Activated T-helper 2 cell treated with anti-CD3 and anti-CD28 coated beads, Interferon-gamma antibody, Interleukin-2, Interleukin-4, amounts not matched to agents 10 μg/mL and 5 μg/mL and 100 μg/mL, durations not matched to agents 14 hours and 24 hours and 36 hours (primary cell): ENCODE results near the gene HTRA3. TPM values are rescaled to one million over a fixed set of nuclear protein-coding genes. Genes with fewer than 3 reads are reported as not detected.

Source experiments
- DNase-seq: peaks from one replicate; pipeline ENCODE4 v3.0.0; 2021; ENCODE audit warnings: low spot score
- H3K27ac Mint-ChIP-seq: one replicate; pipeline ENCODE4 v1.8.0; 2021; ENCODE audit warnings: mixed read lengths
- H3K27me3 Mint-ChIP-seq: one replicate; pipeline ENCODE4 v1.8.0; 2021; ENCODE audit warnings: low read depth, mixed read lengths
- H3K36me3 Mint-ChIP-seq: one replicate; pipeline ENCODE4 v1.8.0; 2021; ENCODE audit warnings: low read depth, mixed read lengths
- H3K4me1 Mint-ChIP-seq: one replicate; pipeline ENCODE4 v1.8.0; 2021; ENCODE audit warnings: low read depth, mixed read lengths
- H3K4me3 Mint-ChIP-seq: one replicate; pipeline ENCODE4 v1.8.0; 2021; ENCODE audit warnings: low read depth, mild to moderate bottlenecking, moderate library complexity, mixed read lengths
- H3K9me3 Mint-ChIP-seq: one replicate; pipeline ENCODE4 v1.8.0; 2021; ENCODE audit warnings: mixed read lengths
- intact Hi-C: fragments of 100-400 bp; cut with micrococcal nuclease; formaldehyde crosslinking; loops from one replicate; pipeline ENCODE4 v1.15.1; 2023
- total RNA-seq: library from RNA; stranded (reverse); gene quantifications from 2 replicates; pipeline ENCODE4 v1.2.3, GENCODE V29; 2022

The HTRA3 gene
- total RNA-seq, 1 donor from 2014 or later = 0.23 TPM

- Mint-ChIP-seq H3K4me3 (no peak overlapping the region), H3K4me1 (no peaks in the 10 kb centered on the region), H3K36me3 (no peaks in the 10 kb centered on the region), H3K9me3 (no peaks in the 10 kb centered on the region), H3K27ac (no peak overlapping the region), H3K27me3 (no peaks in the 10 kb centered on the region)
- DNase-seq = no peak
- intact Hi-C loops = no loop called here
Observed at GRCh38 chr4:8259743-8260430, 9.7 kb upstream of the HTRA3 start.

GRCh38 chr4:8260656-8261111, 8.9 kb upstream of the HTRA3 start:
- intact Hi-C loops = no loop called here
- Mint-ChIP-seq H3K27me3 (no peaks in the 10 kb centered on the region), H3K9me3 (no peaks in the 10 kb centered on the region), H3K36me3 (no peaks in the 10 kb centered on the region), H3K27ac (no peak overlapping the region), H3K4me3 (no peak overlapping the region), H3K4me1 (no peaks in the 10 kb centered on the region)
- no peak for DNase-seq

- H3K27me3 Mint-ChIP-seq = no peaks in the 10 kb centered on the region
- no peak overlapping the region for H3K27ac Mint-ChIP-seq
- DNase-seq = no peak
- no peak overlapping the region for H3K4me3 Mint-ChIP-seq
- no peaks in the 10 kb centered on the region for H3K36me3 Mint-ChIP-seq
- no peaks in the 10 kb centered on the region for H3K9me3 Mint-ChIP-seq
- intact Hi-C loops = no loop called here
- H3K4me1 Mint-ChIP-seq = no peaks in the 10 kb centered on the region
Observed at GRCh38 chr4:8261851-8262535, 7.6 kb upstream of the HTRA3 start.

GRCh38 chr4:8262637-8263322, 6.8 kb upstream of the HTRA3 start:
- intact Hi-C loops = no loop called here
- Mint-ChIP-seq H3K9me3 (no peaks in the 10 kb centered on the region), H3K36me3 (no peaks in the 10 kb centered on the region), H3K27ac (no peak overlapping the region), H3K4me1 (no peaks in the 10 kb centered on the region), H3K4me3 (no peak overlapping the region), H3K27me3 (no peaks in the 10 kb centered on the region)
- no peak for DNase-seq

DNA sequence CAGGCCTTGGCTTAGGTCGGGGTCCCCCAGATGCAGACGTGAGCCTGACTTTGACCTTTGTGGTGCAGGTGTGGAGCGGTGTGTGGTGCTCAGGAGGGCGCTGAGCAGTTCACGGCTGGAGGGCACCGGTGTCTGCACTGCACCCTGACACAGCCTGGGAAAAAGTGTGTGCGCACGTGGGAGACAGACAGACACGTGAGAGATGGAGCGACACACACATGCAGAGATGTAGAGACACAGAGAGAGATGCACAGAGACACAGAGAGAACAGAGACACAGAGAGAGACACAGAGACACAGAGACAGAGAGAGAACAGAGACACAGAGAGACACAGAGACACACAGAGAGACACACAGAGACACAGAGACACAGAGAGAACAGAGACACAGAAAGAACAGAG, 6.2 kb upstream of the HTRA3 start:
- intact Hi-C loops = no loop called here
- Mint-ChIP-seq H3K4me3 (no peak overlapping the region), H3K4me1 (no peaks in the 10 kb centered on the region), H3K27ac (no peak overlapping the region), H3K36me3 (no peaks in the 10 kb centered on the region), H3K9me3 (no peaks in the 10 kb centered on the region), H3K27me3 (peaks cover under 1% of the 10 kb centered on the region)
- DNase-seq = no peak

DNA sequence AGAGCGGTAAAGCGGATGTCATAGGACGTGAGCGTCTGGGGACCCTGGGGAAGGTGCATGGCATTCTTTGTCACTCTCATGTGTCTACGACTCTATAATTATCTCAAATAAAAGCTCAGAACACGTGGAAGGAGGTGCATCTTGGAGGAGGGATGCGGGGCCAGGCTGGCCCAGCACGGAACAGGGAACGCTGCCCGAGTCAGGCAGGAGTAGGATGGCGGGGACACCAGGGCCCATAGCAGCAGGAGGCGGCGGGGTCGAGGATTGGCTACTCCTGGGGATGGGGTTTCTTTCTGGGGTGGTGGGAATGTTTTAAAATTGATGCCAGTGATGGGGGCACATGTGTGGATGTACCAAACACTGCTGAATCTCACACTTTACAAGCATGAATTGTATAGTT, 5.4 kb upstream of the HTRA3 start:
- no peaks in the 10 kb centered on the region for H3K9me3 Mint-ChIP-seq
- H3K27ac Mint-ChIP-seq = no peak overlapping the region
- intact Hi-C loops = no loop called here
- DNase-seq = no peak
- H3K4me3 Mint-ChIP-seq = no peak overlapping the region
- H3K4me1 Mint-ChIP-seq = no peaks in the 10 kb centered on the region
- no peaks in the 10 kb centered on the region for H3K36me3 Mint-ChIP-seq
- peaks cover 5% of the 10 kb centered on the region for H3K27me3 Mint-ChIP-seq

GRCh38 chr4:8265171-8265929, 4.2 kb upstream of the HTRA3 start:
- peaks cover 5% of the 10 kb centered on the region for H3K27me3 Mint-ChIP-seq
- H3K4me3 Mint-ChIP-seq = no peak overlapping the region
- no peak for DNase-seq
- H3K9me3 Mint-ChIP-seq = no peaks in the 10 kb centered on the region
- intact Hi-C loops = no loop called here
- H3K27ac Mint-ChIP-seq = no peak overlapping the region
- no peaks in the 10 kb centered on the region for H3K36me3 Mint-ChIP-seq
- no peaks in the 10 kb centered on the region for H3K4me1 Mint-ChIP-seq

DNA sequence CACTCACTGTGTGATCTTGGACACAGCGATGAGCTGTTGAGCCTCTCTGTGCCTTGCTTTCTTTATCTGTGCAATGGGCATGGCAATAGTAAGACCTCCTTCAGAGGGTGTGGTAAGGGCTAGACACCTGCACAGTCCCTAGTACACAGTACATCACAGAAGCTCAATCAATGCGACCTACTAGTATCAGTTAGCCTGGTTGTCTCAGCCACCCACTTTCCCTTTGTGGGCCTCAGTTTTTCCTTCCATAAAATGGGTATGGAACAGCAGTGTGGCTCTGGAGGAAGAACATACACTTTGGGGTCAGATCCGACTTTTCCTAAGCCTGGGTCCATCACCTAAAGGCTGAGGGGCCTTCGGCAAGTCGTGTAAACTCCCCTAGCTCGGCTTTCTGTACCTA, 3.5 kb upstream of the HTRA3 start:
- Mint-ChIP-seq H3K36me3 (no peaks in the 10 kb centered on the region), H3K27me3 (peaks cover 8% of the 10 kb centered on the region), H3K9me3 (no peaks in the 10 kb centered on the region), H3K27ac (no peak overlapping the region), H3K4me3 (no peak overlapping the region), H3K4me1 (no peaks in the 10 kb centered on the region)
- no peak for DNase-seq
- intact Hi-C loops = no loop called here

GRCh38 chr4:8266508-8266907, 3.0 kb upstream of the HTRA3 start:
- no peaks in the 10 kb centered on the region for H3K36me3 Mint-ChIP-seq
- no peak overlapping the region for H3K27ac Mint-ChIP-seq
- H3K4me1 Mint-ChIP-seq = no peaks in the 10 kb centered on the region
- H3K4me3 Mint-ChIP-seq = no peak overlapping the region
- DNase-seq = no peak
- H3K9me3 Mint-ChIP-seq = no peaks in the 10 kb centered on the region
- peaks cover 13% of the 10 kb centered on the region for H3K27me3 Mint-ChIP-seq
- intact Hi-C loops = no loop called here

- peaks cover 16% of the 10 kb centered on the region for H3K27me3 Mint-ChIP-seq
- no peak for DNase-seq
- no peaks in the 10 kb centered on the region for H3K9me3 Mint-ChIP-seq
- H3K4me1 Mint-ChIP-seq = no peaks in the 10 kb centered on the region
- intact Hi-C loops = no loop called here
- no peaks in the 10 kb centered on the region for H3K36me3 Mint-ChIP-seq
- no peak overlapping the region for H3K27ac Mint-ChIP-seq
- H3K4me3 Mint-ChIP-seq = no peak overlapping the region
Observed at GRCh38 chr4:8267077-8267476, 2.5 kb upstream of the HTRA3 start.

GRCh38 chr4:8268211-8268610, 1.3 kb upstream of the HTRA3 start:
- H3K27ac Mint-ChIP-seq = no peak overlapping the region
- no peaks in the 10 kb centered on the region for H3K36me3 Mint-ChIP-seq
- H3K27me3 Mint-ChIP-seq = peaks cover 16% of the 10 kb centered on the region
- intact Hi-C loops = no loop called here
- DNase-seq = no peak
- H3K4me1 Mint-ChIP-seq = no peaks in the 10 kb centered on the region
- no peak overlapping the region for H3K4me3 Mint-ChIP-seq
- H3K9me3 Mint-ChIP-seq = no peaks in the 10 kb centered on the region

DNA sequence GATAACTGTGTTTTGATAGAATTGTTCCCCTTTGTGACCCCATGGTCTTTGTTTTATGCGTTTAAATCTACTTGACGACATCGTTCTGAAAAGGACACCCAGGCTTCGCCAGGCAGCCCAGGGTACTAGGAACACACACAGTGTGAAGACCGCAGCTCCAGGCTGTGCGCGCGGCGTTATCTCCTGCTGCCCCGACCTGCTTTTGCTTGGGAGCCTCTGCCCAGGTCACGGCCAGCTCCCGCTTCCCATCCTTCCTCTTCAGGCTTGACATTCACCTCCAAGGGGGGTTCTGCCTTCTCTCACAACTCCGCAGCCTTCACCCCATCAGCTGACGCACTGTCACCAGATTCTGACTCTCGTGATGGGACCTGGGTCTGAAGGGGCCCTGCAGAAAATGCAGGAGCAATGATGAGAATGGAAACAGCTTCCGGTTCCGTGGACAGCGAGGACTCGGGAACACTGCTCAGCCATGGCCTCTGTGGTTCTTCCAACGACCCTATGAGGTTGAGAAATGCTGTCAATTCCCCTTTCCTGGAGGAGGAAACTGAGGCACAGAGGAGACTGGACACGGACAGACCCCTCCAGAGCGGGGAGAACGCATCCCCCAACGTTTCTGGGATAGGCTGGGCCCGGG, 536 bp upstream of the HTRA3 start:
- Mint-ChIP-seq H3K4me1 (no peaks in the 10 kb centered on the region), H3K27me3 (peaks cover 16% of the 10 kb centered on the region), H3K27ac (no peak overlapping the region), H3K9me3 (no peaks in the 10 kb centered on the region), H3K36me3 (no peaks in the 10 kb centered on the region), H3K4me3 (no peak overlapping the region)
- intact Hi-C loops = no loop called here
- DNase-seq = no peak
